ENCODE results near the gene KIAA1143.

GRCh38 chr3:44761424-44762169, at the start of gene KIAA1143, which contains the start of gene KIF15:
- TF ChIP-seq, protein P1, sequence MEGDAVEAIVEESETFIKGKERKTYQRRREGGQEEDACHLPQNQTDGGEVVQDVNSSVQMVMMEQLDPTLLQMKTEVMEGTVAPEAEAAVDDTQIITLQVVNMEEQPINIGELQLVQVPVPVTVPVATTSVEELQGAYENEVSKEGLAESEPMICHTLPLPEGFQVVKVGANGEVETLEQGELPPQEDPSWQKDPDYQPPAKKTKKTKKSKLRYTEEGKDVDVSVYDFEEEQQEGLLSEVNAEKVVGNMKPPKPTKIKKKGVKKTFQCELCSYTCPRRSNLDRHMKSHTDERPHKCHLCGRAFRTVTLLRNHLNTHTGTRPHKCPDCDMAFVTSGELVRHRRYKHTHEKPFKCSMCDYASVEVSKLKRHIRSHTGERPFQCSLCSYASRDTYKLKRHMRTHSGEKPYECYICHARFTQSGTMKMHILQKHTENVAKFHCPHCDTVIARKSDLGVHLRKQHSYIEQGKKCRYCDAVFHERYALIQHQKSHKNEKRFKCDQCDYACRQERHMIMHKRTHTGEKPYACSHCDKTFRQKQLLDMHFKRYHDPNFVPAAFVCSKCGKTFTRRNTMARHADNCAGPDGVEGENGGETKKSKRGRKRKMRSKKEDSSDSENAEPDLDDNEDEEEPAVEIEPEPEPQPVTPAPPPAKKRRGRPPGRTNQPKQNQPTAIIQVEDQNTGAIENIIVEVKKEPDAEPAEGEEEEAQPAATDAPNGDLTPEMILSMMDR (IDR thresholded peaks at IDR 0.05) = no peak
- TF ChIP-seq POLR2AphosphoS5 (IDR thresholded peaks at IDR 0.05; ENCODE audit: insufficient read depth in 1 of 2, low read depth in 1 of 2) = peak; percentile 90 to 92

All from vagina (tissue), 2 donors.